Stimulated activated memory B cell treated with anti-CD40 and anti-IgM and Interleukin-4, amounts not matched to agents 10 μg/mL and 1 μg/mL and 100 μg/mL, for 72 hours (primary cell): ENCODE results near the gene ELL2.
A peak's percentile ranks its signal among the peaks of the same experiment; 100 is the strongest.
"Not testable (repeated sequence)": the region's sequence is repeated elsewhere in the genome, so short reads cannot be mapped to it uniquely, and the experiment has no call there.

Source experiments
- ATAC-seq: fragments of 150-1000 bp; cut with Tn5 transposase; 2 replicates; pipeline ENCODE4 v1.10.0; 2021
- H3K27ac Mint-ChIP-seq: one replicate; pipeline ENCODE4 v1.8.0; 2022; ENCODE audit warnings: mild to moderate bottlenecking, mixed read lengths
- H3K27me3 Mint-ChIP-seq: one replicate; pipeline ENCODE4 v1.8.0; 2022; ENCODE audit warnings: mixed read lengths
- H3K36me3 Mint-ChIP-seq: one replicate; pipeline ENCODE4 v1.8.0; 2022; ENCODE audit warnings: mixed read lengths
- H3K4me1 Mint-ChIP-seq: one replicate; pipeline ENCODE4 v1.8.0; 2022; ENCODE audit warnings: mixed read lengths
- H3K4me3 Mint-ChIP-seq: one replicate; pipeline ENCODE4 v1.8.0; 2022; ENCODE audit warnings: mild to moderate bottlenecking, moderate library complexity, mixed read lengths
- H3K9me3 Mint-ChIP-seq: one replicate; pipeline ENCODE4 v1.8.0; 2022; ENCODE audit warnings: mixed read lengths

The ELL2 gene

DNA sequence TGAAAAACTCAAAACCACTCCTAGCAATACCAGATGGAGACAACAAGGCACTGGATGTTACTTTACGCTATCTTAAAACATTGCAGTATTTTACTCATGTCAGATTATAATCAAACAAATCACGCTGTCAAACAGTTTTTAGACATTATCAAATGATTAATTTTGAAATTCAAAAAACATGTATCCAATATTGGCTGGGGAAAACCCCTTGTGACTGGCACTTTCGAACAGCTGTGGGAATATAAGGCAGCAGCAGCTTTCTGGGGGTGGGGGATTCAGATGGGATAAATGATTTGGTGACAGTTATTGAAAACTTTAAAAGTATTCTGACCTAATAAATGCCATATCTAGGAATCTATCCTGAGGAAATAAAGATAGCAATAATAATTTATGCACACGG, 28.7 kb downstream of the ELL2 start:
- Mint-ChIP-seq H3K27me3 (no peaks in the 10 kb centered on the region), H3K36me3 (peaks cover 12% of the 10 kb centered on the region), H3K4me3 (no peak overlapping the region), H3K4me1 (peaks cover 31% of the 10 kb centered on the region), H3K27ac (no peak overlapping the region), H3K9me3 (no peaks in the 10 kb centered on the region)
- ATAC-seq: no peak

DNA sequence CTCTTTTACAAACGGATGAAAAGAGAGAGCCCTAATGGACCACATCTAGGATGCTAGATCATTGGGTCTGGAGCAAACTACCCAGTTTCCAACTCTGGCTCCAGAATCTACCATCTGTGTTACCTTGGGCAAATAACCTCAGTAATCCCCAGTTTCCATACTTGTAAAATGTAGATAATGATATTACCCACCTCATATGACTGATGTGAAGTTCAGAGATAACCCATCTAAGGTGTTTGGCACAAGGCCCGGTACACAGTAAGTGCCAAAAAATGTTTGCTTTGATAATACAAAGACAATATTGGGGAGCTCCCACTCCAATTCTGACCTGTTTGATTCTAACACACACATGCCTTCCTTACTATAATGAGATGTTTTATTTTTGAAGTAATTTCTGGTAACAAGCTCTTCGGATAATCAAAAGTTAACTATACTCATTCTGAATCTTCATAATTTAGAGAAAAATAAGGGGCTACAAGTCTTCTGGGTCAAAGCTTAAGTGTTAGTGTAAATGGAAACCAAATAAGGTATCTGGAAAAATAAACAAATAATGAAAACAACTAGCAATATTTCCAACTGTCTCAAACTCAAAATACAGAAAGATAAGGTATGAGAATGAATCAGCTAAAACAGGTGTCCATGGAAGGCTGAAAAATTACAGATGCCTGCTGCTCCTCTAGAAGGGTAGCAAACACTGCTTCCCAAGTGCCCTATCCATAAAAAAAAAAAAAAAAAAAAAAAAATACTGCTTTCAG, 30.4 kb downstream of the ELL2 start:
- Mint-ChIP-seq H3K9me3 (no peaks in the 10 kb centered on the region), H3K27me3 (no peaks in the 10 kb centered on the region), H3K27ac (no peak overlapping the region), H3K36me3 (peaks cover 10% of the 10 kb centered on the region), H3K4me3 (no peak overlapping the region), H3K4me1 (peaks cover 42% of the 10 kb centered on the region)
- ATAC-seq: no peak

DNA sequence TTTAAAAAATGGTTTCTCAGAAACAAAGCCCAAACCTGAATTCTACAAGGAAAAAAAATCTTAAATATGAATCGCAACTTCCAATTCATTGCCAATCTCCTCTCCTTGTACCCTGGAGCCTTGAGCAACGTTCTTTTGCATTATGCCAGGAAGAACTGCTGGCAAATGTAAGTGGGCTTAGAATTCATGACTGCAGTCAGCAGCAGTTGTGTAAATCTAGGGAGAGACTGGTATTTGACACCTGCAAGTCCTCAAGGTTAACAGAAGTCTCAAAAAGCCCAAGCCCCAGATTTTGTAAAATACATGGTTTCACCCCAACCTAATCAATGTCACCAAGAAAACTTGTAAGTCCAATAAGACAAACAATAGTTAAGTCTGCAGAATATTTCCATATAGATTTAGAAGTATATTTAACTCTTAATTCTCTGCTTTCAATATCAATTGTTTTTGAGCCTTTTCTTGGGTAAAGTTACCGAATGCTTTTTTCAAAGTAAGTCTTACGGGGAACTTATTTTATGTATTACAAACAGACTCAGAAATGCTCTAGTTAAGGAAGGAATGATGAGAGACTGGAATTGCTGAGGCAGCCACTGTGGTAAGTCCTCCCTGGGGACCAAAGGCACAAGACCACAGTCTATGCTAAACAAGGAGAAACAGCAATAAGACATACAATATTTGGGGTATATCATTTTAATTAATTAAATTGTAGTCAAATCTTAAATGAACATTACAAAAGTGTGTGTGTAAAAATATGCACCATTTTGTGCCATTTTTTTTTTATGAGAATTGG, 31.3 kb downstream of the ELL2 start:
- Mint-ChIP-seq H3K4me3 (no peak overlapping the region), H3K4me1 (peaks cover 51% of the 10 kb centered on the region), H3K9me3 (no peaks in the 10 kb centered on the region), H3K27me3 (no peaks in the 10 kb centered on the region), H3K36me3 (peaks cover under 1% of the 10 kb centered on the region), H3K27ac (no peak overlapping the region)
- ATAC-seq: no peak

DNA sequence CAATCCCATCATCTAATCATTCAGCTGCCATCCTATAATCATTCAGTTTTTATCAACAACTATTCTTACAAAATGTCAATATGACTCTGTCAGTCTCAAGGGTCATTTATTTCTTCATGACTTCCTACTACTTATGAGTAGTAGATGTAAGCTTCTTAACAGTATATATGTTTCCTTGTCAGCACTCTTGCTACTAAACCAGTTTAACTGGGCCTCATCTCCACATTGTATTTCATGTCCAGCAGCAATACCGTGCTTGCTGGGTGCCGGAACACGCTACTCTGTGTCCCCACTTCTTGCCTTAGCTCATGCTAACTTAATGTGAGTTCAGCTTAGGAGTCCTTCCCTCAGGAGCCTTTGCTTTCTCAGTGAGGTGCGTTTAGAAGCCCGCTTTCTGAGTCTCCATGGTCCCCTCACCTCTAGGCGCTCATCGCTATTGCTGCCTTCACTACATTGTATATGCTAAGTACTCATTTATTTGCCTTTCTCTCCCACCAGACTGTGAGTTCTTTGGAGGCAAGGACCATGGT, 32.9 kb downstream of the ELL2 start:
- no peaks in the 10 kb centered on the region for H3K36me3 Mint-ChIP-seq
- no peaks in the 10 kb centered on the region for H3K27me3 Mint-ChIP-seq
- H3K27ac Mint-ChIP-seq: peak overlapping the region; percentile 63
- no peaks in the 10 kb centered on the region for H3K9me3 Mint-ChIP-seq
- H3K4me3 Mint-ChIP-seq: peak overlapping the region; percentile 6
- peaks cover 44% of the 10 kb centered on the region for H3K4me1 Mint-ChIP-seq
- ATAC-seq: no peak

DNA sequence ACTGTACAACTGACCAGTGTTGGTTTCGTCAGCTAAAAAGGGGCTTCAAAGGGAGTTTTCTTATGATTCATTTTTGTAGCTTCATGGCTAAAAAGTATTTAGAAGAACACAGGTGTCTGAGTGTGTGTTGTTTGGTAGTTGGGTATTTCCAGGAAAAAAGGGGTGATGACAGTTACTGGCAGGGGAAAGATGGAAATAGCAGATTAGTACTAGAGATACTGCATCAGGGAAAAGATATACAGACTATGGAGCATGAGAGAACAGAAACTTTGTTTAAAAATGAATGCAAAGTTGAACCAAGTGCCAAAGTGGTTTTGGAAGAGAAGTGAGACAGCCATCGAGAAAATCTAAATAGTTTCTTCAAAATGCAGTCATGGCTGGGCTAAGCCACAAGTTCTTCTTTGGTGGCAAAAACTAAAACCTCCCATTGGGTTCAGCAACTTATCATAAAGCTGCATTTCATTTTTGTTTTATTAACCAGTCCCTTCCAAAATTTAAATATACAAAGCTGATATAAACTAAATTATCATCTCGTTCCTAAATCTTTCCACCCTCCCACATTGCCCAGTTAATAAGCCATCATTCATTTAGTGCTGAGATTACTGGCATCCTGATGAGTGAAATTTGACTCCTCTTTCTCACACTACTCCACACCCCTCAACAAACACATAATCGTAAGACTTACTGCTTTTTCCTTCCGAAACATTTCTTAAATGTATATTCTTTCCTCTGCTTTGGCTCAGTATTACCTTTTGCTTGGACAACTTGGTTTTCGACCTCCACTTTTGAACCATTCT, 33.5 kb downstream of the ELL2 start:
- H3K27me3 Mint-ChIP-seq: no peaks in the 10 kb centered on the region
- H3K9me3 Mint-ChIP-seq: no peaks in the 10 kb centered on the region
- peaks cover 48% of the 10 kb centered on the region for H3K4me1 Mint-ChIP-seq
- H3K4me3 Mint-ChIP-seq: peak overlapping the region; percentile 6
- peak overlapping the region; percentile 63 for H3K27ac Mint-ChIP-seq
- H3K36me3 Mint-ChIP-seq: no peaks in the 10 kb centered on the region
- ATAC-seq: peak; percentile 85

DNA sequence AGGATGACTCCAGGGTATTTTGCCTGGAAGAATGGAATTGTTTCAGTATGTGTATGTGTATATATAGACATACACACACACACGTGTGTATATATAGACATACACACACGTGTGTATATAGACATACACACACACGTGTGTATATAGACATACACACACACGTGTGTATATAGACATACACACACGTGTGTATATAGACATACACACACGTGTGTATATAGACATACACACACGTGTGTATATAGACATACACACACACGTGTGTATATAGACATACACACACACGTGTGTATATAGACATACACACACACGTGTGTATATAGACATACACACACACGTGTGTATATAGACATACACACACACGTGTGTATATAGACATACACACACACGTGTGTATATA, 34.4 kb downstream of the ELL2 start:
- H3K36me3 Mint-ChIP-seq, H3K27ac Mint-ChIP-seq, ATAC-seq, H3K9me3 Mint-ChIP-seq, H3K27me3 Mint-ChIP-seq, H3K4me3 Mint-ChIP-seq: not testable (repeated sequence)
- H3K4me1 Mint-ChIP-seq: peaks cover 48% of the 10 kb centered on the region

DNA sequence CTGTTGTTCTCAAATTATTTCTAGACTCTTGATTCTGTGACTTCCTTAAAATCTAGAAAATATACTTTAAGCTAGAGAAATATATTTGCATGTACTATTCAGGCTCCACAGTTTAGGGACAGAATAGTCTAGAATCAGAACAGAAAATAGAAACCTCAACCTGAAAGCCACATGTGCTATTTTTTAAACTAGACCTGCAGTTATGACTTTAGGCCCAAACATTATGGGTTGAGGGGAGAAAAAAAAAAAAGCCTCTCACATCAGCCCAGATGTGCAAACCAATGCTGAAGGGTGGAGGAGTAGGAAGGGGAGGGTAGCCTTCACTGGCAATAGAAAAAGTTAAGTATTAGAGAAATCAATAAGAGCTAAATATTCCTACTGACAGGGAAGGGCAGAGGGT, 35.7 kb downstream of the ELL2 start:
- Mint-ChIP-seq H3K9me3 (no peaks in the 10 kb centered on the region), H3K36me3 (peaks cover 8% of the 10 kb centered on the region), H3K27me3 (no peaks in the 10 kb centered on the region), H3K4me3 (no peak overlapping the region), H3K27ac (no peak overlapping the region), H3K4me1 (peaks cover 48% of the 10 kb centered on the region)
- ATAC-seq: peak; percentile 70

DNA sequence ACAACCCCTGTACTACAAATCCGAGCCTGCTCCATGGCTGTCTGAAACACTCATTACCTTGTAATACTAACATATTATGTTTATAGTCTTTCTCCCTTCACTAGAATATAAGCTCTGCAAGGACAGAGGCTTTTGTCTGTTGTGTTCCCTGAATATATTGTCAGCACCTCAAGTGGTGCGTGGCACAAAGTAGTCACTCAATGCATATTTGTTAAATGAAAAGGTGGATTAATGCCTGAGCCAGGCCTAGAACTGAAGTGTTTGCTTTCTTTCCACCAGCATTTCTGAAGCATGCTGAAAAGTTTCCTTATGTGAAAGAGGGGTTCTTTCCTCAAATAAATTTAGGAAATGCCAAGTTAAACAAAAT, 36.3 kb downstream of the ELL2 start:
- Mint-ChIP-seq H3K27ac (no peak overlapping the region), H3K9me3 (no peaks in the 10 kb centered on the region), H3K27me3 (no peaks in the 10 kb centered on the region), H3K36me3 (peaks cover 12% of the 10 kb centered on the region), H3K4me1 (peaks cover 48% of the 10 kb centered on the region), H3K4me3 (no peak overlapping the region)
- no peak for ATAC-seq

DNA sequence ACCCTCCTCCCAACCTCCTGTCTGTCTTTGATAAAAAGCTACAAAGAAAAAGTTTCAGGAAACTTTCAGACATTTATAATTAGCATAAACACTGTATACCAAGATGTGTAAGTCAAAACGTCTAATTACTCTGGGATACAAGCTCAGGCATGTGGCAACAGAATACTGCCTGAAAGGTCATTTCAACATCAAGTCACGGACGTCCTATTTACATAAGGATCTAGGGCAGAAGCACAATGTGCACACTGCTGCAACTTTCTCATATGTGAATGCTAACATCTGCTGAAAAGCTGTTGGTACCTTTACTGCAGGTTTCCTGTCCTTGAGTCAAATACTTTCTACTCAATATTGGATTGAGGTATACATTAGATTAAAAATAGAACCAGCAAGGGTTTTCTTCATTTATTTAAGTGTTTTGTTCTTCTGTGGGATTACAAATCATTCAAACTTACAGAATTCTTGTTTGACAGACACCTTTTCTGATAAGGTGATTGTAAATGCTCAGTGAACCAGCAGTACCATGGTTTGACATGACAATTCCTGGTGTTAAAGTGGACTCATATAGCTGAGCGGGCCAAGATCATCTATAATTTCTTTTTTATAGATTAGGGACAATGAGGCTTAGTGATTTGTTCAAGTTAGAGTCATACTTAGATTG, 36.8 kb downstream of the ELL2 start:
- Mint-ChIP-seq H3K4me1 (peaks cover 48% of the 10 kb centered on the region), H3K27me3 (no peaks in the 10 kb centered on the region), H3K36me3 (peaks cover 13% of the 10 kb centered on the region), H3K9me3 (no peaks in the 10 kb centered on the region), H3K4me3 (no peak overlapping the region), H3K27ac (no peak overlapping the region)
- ATAC-seq: no peak

DNA sequence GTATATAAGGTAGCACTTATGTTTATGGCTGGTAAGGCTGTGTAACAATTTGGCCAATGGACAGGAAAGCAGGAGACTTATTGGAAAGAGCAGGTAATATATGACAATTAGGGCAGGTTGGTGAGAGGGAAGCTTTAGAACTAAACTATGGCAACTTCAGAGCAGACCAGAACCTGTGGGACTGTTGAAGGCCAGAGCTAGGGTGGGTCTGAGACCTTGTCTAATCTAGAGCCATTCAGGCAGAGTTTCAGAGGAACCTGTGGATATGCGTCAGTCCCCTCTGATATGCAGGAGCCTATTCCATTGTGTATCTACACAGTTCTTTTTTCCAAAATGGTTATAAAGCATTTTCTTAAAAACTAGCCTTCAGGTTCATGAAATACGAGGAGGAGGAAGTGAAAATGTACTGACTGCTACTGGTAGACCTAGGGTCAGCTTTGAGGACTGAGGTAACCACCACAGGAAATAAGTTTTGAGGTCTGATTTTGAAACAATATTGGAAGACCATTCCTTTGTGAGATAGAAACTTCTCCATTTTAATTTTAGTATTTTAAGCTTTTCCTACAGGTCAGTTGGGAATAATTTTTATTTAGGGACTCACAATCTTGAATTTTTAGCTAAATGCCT, 37.6 kb downstream of the ELL2 start:
- Mint-ChIP-seq H3K4me3 (no peak overlapping the region), H3K9me3 (no peaks in the 10 kb centered on the region), H3K4me1 (peaks cover 42% of the 10 kb centered on the region), H3K27me3 (no peaks in the 10 kb centered on the region), H3K27ac (no peak overlapping the region), H3K36me3 (peaks cover 13% of the 10 kb centered on the region)
- peak; percentile 60 for ATAC-seq

DNA sequence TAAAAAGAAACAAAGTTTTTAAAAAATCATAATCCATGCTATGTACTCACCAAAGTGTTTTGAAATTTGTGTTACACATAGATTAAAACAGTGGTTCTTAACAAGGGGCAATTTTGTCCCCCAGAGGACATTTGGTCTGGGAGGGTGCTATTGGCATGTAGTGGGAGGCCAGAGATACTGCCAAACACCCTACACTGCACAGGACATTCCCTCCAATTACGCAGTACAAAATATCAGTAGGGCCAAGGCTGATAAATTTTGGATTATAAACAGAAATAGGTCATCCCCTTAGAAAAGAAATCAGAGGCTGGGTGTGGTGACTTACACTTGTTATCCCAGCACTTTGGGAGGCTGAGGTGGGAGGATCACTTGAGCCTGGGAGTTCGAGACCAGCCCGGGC, 38.9 kb downstream of the ELL2 start:
- Mint-ChIP-seq H3K4me1 (peaks cover 30% of the 10 kb centered on the region), H3K4me3 (no peak overlapping the region), H3K27ac (no peak overlapping the region), H3K36me3 (peaks cover 13% of the 10 kb centered on the region), H3K27me3 (no peaks in the 10 kb centered on the region), H3K9me3 (no peaks in the 10 kb centered on the region)
- ATAC-seq: no peak

DNA sequence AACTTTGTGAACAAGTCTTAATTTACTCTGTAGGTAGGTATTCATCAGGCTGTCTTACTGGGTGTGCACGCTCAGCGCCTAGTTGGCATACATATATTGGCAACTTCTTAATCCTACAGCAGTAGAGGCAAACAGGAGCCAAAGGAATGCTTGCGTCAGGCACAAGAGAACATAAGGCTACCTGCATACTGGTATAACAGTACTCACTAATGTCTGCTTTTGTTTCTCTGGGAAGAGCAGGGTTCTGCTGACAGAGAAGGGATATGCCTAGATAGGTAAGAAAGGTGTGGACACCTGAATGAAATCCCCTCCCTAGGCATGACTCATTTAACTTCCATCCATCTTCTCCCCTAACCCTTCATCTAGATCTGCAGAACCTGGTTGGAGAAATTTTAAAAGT, 40.1 kb downstream of the ELL2 start:
- Mint-ChIP-seq H3K36me3 (peaks cover 13% of the 10 kb centered on the region), H3K4me1 (peaks cover 27% of the 10 kb centered on the region), H3K27me3 (no peaks in the 10 kb centered on the region), H3K27ac (no peak overlapping the region), H3K9me3 (no peaks in the 10 kb centered on the region), H3K4me3 (no peak overlapping the region)
- no peak for ATAC-seq

DNA sequence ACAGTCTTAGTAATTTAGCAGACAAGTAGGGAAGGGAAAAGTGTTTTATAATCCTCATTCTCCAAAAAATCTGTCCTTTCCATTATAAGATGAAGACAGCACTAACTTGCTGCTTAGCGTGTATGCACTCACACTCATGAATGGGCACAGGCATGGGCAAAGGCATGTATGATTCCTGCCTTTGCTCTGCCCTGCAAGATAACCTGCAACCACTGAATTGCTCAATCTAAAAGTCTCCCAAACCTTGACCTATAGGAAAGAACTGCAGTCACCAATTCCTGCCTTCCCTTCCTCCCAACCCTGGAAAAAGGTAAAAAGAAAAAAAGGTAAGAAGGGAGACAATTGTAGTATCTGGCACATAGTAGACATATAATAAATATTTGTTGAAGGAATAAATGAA, 40.8 kb downstream of the ELL2 start:
- no peak for ATAC-seq
- Mint-ChIP-seq H3K27ac (no peak overlapping the region), H3K4me3 (no peak overlapping the region), H3K9me3 (no peaks in the 10 kb centered on the region), H3K27me3 (no peaks in the 10 kb centered on the region), H3K4me1 (peaks cover 29% of the 10 kb centered on the region), H3K36me3 (peaks cover 19% of the 10 kb centered on the region)

DNA sequence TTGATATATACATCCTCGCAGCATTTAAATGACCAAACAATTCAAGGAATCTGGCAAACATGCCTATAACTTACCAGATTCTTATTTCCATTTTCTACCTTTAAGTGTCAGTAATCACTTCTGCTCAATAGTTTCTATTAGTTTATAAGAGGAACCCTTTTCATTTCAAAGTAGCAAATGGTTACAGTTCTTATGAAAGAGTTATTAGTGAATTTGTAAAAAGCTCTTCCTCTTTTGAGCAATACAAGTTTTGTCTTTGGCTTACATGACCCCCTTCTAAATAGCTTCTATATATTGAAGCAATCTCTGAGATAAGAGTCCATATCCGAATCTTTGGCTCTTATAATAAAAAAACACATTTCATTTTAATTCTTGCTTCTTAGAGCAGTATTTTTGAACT, 42.0 kb downstream of the ELL2 start:
- Mint-ChIP-seq H3K36me3 (peaks cover 26% of the 10 kb centered on the region), H3K27ac (no peak overlapping the region), H3K9me3 (no peaks in the 10 kb centered on the region), H3K4me3 (no peak overlapping the region), H3K27me3 (no peaks in the 10 kb centered on the region), H3K4me1 (peaks cover 26% of the 10 kb centered on the region)
- no peak for ATAC-seq
